HepG2 (cell line): Measurements from ENCODE around the gene MIX23. TPM values are rescaled to one million over a fixed set of nuclear protein-coding genes. Genes with fewer than 3 reads are reported as not detected.

Experiments
- ATAC-seq: fragments of 200-7000 bp; cut with Tn5 transposase; 3 replicates; pipeline ENCODE4 v1.9.1; 2020; ENCODE audit warnings: mild to moderate bottlenecking, moderate library complexity
- BruUV-seq: library from RNA; stranded (reverse); fragments of 400-500 nt; replicated peaks from 2 replicates; lab custom pipeline; 2021; lab: Mats Ljungman, UMichigan
- CTCF ChIA-PET: fragments of 300-600 bp; formaldehyde crosslinking; extraction: SDS; loops from one replicate; lab custom pipeline; 2021; ENCODE audit warnings: low total read pairs, inconsistent platforms, low intra/inter-chr PET ratio; lab: Yijun Ruan, JAX
- POLR2A ChIA-PET: fragments of 350-600 bp; sonication (Branson Sonifier 250); formaldehyde crosslinking; loops from one replicate; lab custom pipeline; 2020; ENCODE audit warnings: antibody characterized with exemption, inconsistent platforms; lab: Yijun Ruan, JAX
- DNase-seq: peaks from one replicate; pipeline ENCODE4 v3.0.0-alpha.2; 2015; ENCODE audit warnings: low spot score
- FAIRE-seq: peaks from 3 replicates; lab custom pipeline; 2011; peaks lifted over from hg19 to GRCh38; lab: Jason Lieb, UNC
- H2AFZ ChIP-seq: one replicate; pipeline ENCODE4 v1.6.1; 2011; ENCODE audit warnings: low read length, inconsistent platforms
- H3K27ac ChIP-seq: fragments of 300-600 bp; 3 replicates; pipeline ENCODE4 v1.8.0; 2011; ENCODE audit warnings: mixed run types, mild to moderate bottlenecking, mixed read lengths, low read length, inconsistent platforms; ENCODE audit not compliant: insufficient read depth; ENCODE audit errors: extremely low read length
- H3K27me3 ChIP-seq, 2 experiments: fragments of 200-600 bp in 1 of 2; 2 replicates in 1 of 2; 3 replicates in 1 of 2; pipeline versions ENCODE4 v1.6.0 to v1.8.0; 2011; ENCODE audit warnings: low read length in 2 of 2, mild to moderate bottlenecking in 2 of 2, moderate library complexity in 2 of 2, inconsistent platforms in 1 of 2; ENCODE audit not compliant: insufficient read depth in 2 of 2, control insufficient read depth in 1 of 2
- H3K36me3 ChIP-seq, 2 experiments: fragments of 200-600 bp in 1 of 2; replicated peaks in 1 of 2; 2 replicates in 1 of 2; 3 replicates in 1 of 2; pipeline versions ENCODE4 v1.5.1 to v1.8.0; 2011; ENCODE audit warnings: low read length in 2 of 2, inconsistent platforms in 1 of 2; ENCODE audit not compliant: insufficient read depth in 2 of 2, control insufficient read depth in 1 of 2
- H3K4me1 ChIP-seq: 2 replicates; pipeline ENCODE4 v1.5.1; 2012; ENCODE audit warnings: low read length, inconsistent platforms; ENCODE audit not compliant: insufficient read depth
- H3K4me2 ChIP-seq: 2 replicates; pipeline ENCODE4 v1.6.0; 2011; ENCODE audit warnings: low read depth, low read length, inconsistent platforms
- H3K4me3 ChIP-seq, 3 experiments: fragments of 200-600 bp in 1 of 3; sonication (generic), shearing (Covaris generic) in 1 of 3; replicated peaks in 1 of 3; 2 replicates each; pipeline ENCODE4 v1.5.1; 2011 to 2016; ENCODE audit warnings: low read length in 3 of 3, inconsistent platforms in 2 of 3, low read depth in 2 of 3, mild to moderate bottlenecking in 2 of 3, control low read depth in 1 of 3, mixed read lengths in 1 of 3; ENCODE audit not compliant: insufficient read depth in 1 of 3
- H3K79me2 ChIP-seq: one replicate; pipeline ENCODE4 v1.6.1; 2011; ENCODE audit warnings: low read length, inconsistent platforms; ENCODE audit not compliant: insufficient read depth
- H3K9ac ChIP-seq: 2 replicates; pipeline ENCODE4 v1.6.0; 2011; ENCODE audit warnings: mild to moderate bottlenecking, low read depth, low read length, inconsistent platforms; ENCODE audit not compliant: insufficient read depth
- H3K9me3 ChIP-seq: 2 replicates; pipeline ENCODE4 v1.5.1; 2012; ENCODE audit warnings: mild to moderate bottlenecking, low read length
- H4K20me1 ChIP-seq: 2 replicates; pipeline ENCODE4 v1.6.0; 2011; ENCODE audit warnings: inconsistent platforms, mild to moderate bottlenecking, low read length, moderate library complexity; ENCODE audit not compliant: insufficient read depth
- AHR ChIP-seq: IDR thresholded peaks from 2 replicates; pipeline ENCODE4 v1.6.1; 2018; ENCODE audit warnings: missing genetic modification reagents, missing compliant biosample characterization
- CCAR2 ChIP-seq: fragments of 200-400 bp; formaldehyde crosslinking; optimal IDR thresholded peaks from 2 replicates; pipeline ENCODE3; 2018; ENCODE audit warnings: low read depth, mild to moderate bottlenecking, low read length, moderate library complexity
- FIP1L1 ChIP-seq: fragments of 200-400 bp; formaldehyde crosslinking; IDR thresholded peaks from 2 replicates; pipeline ENCODE4 v1.6.1; 2018; ENCODE audit warnings: low read depth, mild to moderate bottlenecking, low read length, moderate library complexity, borderline replicate concordance; ENCODE audit not compliant: insufficient read depth
- FOSL2 ChIP-seq: sonication (generic); formaldehyde crosslinking; IDR thresholded peaks from 2 replicates; pipeline ENCODE4 v1.4.0; 2020; ENCODE audit warnings: missing genetic modification reagents
- MTA3 ChIP-seq: sonication (generic); formaldehyde crosslinking; IDR thresholded peaks from 2 replicates; pipeline ENCODE4 v1.4.0; 2020; ENCODE audit warnings: missing genetic modification reagents
- NAIF1 ChIP-seq: sonication (generic); formaldehyde crosslinking; IDR thresholded peaks from 2 replicates; pipeline ENCODE4 v1.5.0; 2020; ENCODE audit warnings: mild to moderate bottlenecking, missing genetic modification reagents, borderline replicate concordance
- NR2F2 ChIP-seq: IDR thresholded peaks from 2 replicates; pipeline ENCODE4 v1.6.1; 2012; ENCODE audit warnings: low read depth, inconsistent platforms, borderline replicate concordance
- NRL ChIP-seq: sonication (generic); formaldehyde crosslinking; IDR thresholded peaks from 2 replicates; pipeline ENCODE4 v1.5.0; 2020; ENCODE audit warnings: missing genetic modification reagents, mild to moderate bottlenecking, moderate library complexity, borderline replicate concordance
- TARDBP ChIP-seq: sonication (generic); formaldehyde crosslinking; IDR thresholded peaks from 2 replicates; pipeline ENCODE4 v1.8.0; 2022; ENCODE audit warnings: mild to moderate bottlenecking, missing genetic modification reagents
- TRIM24 ChIP-seq: sonication (generic); formaldehyde crosslinking; IDR thresholded peaks from 2 replicates; pipeline ENCODE4 v1.8.0; 2022; ENCODE audit warnings: mild to moderate bottlenecking, missing genetic modification reagents
- ZNF256 ChIP-seq: sonication (generic); formaldehyde crosslinking; conservative IDR thresholded peaks from 2 replicates; pipeline ENCODE4 v1.4.0; 2020; ENCODE audit warnings: missing genetic modification reagents
- ZNF275 ChIP-seq: sonication (generic); formaldehyde crosslinking; IDR thresholded peaks from 2 replicates; pipeline ENCODE4 v1.8.0; 2022; ENCODE audit warnings: missing genetic modification reagents, mild to moderate bottlenecking, inconsistent platforms, borderline replicate concordance
- ZNF33B ChIP-seq: sonication (generic); formaldehyde crosslinking; IDR thresholded peaks from 2 replicates; pipeline ENCODE4 v1.5.1; 2020; ENCODE audit warnings: mild to moderate bottlenecking, missing genetic modification reagents
- ZNF770 ChIP-seq: sonication (generic); formaldehyde crosslinking; IDR thresholded peaks from 2 replicates; pipeline ENCODE4 v1.5.0; 2020; ENCODE audit warnings: mild to moderate bottlenecking, missing genetic modification reagents
- WGBS: methylation state at CpG from one replicate; pipeline ENCODE4 v1.1.6; 2017; ENCODE audit warnings: low lambda C conversion rate; 5-methylcytosine and 5-hydroxymethylcytosine counted together
- in situ Hi-C: cut with HindIII; loops from 2 replicates; pipeline ENCODE4 v1.10.0; 2017; ENCODE audit warnings: low pct_unique_long_range_greater_than_20kb; ENCODE audit not compliant: extremely low pct_ligation_motif_present
- intact Hi-C: fragments of 100-400 bp; cut with micrococcal nuclease; formaldehyde crosslinking; loops from one replicate; pipeline ENCODE4 v1.10.0; 2022; ENCODE audit not compliant: unreplicated experiment
- polyA plus RNA-seq, 8 experiments: library from polyadenylated mRNA; depleted of rRNA in 3 of 8; stranded (reverse) in 7 of 8; unstranded in 1 of 8; fragments of >200 nt; fragmentation: Illumina TruSeq in 4 of 8; extraction: Trizol in 4 of 8; gene quantifications; 2 replicates each; pipeline versions ENCODE4 v1.2.1 to v1.2.3, GENCODE V29; 2011 to 2016; ENCODE audit warnings: low read depth in 4 of 8, missing spikeins in 1 of 8, mixed read lengths in 1 of 8; ENCODE audit not compliant: insufficient read depth in 1 of 8
- total RNA-seq, 5 experiments: library from RNA; depleted of rRNA; stranded (reverse); fragments of >200 nt; fragmentation: Illumina TruSeq; extraction: Trizol; gene quantifications; 2 replicates each; pipeline ENCODE4 v1.2.3, GENCODE V29; 2016; ENCODE audit warnings: low read depth in 1 of 5
- TF ChIP-seq, protein P1 (sequence below): sonication (generic); formaldehyde crosslinking; IDR thresholded peaks from 2 replicates; pipeline ENCODE4 v1.8.1; 2023; ENCODE audit warnings: missing genetic modification reagents, mild to moderate bottlenecking, borderline replicate concordance
- TF ChIP-seq, protein P2 (sequence below): IDR thresholded peaks from 2 replicates; pipeline ENCODE4 v1.4.0; 2020; ENCODE audit warnings: mild to moderate bottlenecking, missing genetic modification reagents
- TF ChIP-seq, protein P3 (sequence below): sonication (generic); formaldehyde crosslinking; IDR thresholded peaks from 2 replicates; pipeline ENCODE4 v1.4.0; 2020; ENCODE audit warnings: mild to moderate bottlenecking, missing genetic modification reagents

The MIX23 gene
- total and polyA plus RNA-seq, 2 of the 13 experiments (the other 11 are each of a cell fraction or from before 2014, with no cell fraction given), result 20.0 to 152 TPM

GRCh38 chr3:122403489-122403888 lies 20.5 kb upstream of the MIX23 start:
- Histone ChIP-seq H4K20me1 (peaks cover 4% of the 10 kb centered on the region), H3K4me1 (no peaks in the 10 kb centered on the region), H2AFZ (no peak overlapping the region), H3K4me3 (no peak overlapping the region), H3K9me3 (no peaks in the 10 kb centered on the region), H3K27me3 (no peaks in the 10 kb centered on the region), H3K79me2 (peaks cover 28% of the 10 kb centered on the region), H3K4me2 (no peak overlapping the region), H3K27ac (no peak overlapping the region), H3K36me3 (peaks cover 16 to 65% of the 10 kb centered on the region in 2 experiments), H3K9ac (no peak overlapping the region)
- ATAC-seq, result no peak
- 97% methylated on average over 6 of the region's 6 CpGs for WGBS
- no peak for FAIRE-seq
- in situ Hi-C loops (no loop called here), intact Hi-C loops (no loop called here)
- CTCF ChIA-PET, result no interaction called here
- no peak for DNase-seq
- POLR2A ChIA-PET, result no interaction called here
- no TSS peak for BruUV-seq
- TF ChIP-seq CCAR2 (no peak), AHR (CRISPR knock-in tag) (no peak), NAIF1 (CRISPR knock-in tag) (no peak), FOSL2 (CRISPR knock-in tag) (no peak), FIP1L1 (no peak), MTA3 (no peak), ZNF770 (no peak), NRL (CRISPR knock-in tag) (no peak), TRIM24 (CRISPR knock-in tag) (no peak), ZNF33B (CRISPR knock-in tag) (no peak), ZNF275 (CRISPR knock-in tag) (no peak), TARDBP (CRISPR knock-in tag) (no peak), ZNF256 (CRISPR knock-in tag) (no peak), NR2F2 (no peak)
- TF ChIP-seq, protein P1, sequence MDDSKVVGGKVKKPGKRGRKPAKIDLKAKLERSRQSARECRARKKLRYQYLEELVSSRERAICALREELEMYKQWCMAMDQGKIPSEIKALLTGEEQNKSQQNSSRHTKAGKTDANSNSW (CRISPR knock-in tag), result no peak
- TF ChIP-seq, protein P2, sequence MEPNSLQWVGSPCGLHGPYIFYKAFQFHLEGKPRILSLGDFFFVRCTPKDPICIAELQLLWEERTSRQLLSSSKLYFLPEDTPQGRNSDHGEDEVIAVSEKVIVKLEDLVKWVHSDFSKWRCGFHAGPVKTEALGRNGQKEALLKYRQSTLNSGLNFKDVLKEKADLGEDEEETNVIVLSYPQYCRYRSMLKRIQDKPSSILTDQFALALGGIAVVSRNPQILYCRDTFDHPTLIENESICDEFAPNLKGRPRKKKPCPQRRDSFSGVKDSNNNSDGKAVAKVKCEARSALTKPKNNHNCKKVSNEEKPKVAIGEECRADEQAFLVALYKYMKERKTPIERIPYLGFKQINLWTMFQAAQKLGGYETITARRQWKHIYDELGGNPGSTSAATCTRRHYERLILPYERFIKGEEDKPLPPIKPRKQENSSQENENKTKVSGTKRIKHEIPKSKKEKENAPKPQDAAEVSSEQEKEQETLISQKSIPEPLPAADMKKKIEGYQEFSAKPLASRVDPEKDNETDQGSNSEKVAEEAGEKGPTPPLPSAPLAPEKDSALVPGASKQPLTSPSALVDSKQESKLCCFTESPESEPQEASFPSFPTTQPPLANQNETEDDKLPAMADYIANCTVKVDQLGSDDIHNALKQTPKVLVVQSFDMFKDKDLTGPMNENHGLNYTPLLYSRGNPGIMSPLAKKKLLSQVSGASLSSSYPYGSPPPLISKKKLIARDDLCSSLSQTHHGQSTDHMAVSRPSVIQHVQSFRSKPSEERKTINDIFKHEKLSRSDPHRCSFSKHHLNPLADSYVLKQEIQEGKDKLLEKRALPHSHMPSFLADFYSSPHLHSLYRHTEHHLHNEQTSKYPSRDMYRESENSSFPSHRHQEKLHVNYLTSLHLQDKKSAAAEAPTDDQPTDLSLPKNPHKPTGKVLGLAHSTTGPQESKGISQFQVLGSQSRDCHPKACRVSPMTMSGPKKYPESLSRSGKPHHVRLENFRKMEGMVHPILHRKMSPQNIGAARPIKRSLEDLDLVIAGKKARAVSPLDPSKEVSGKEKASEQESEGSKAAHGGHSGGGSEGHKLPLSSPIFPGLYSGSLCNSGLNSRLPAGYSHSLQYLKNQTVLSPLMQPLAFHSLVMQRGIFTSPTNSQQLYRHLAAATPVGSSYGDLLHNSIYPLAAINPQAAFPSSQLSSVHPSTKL (CRISPR knock-in tag), result no peak
- TF ChIP-seq, protein P3, sequence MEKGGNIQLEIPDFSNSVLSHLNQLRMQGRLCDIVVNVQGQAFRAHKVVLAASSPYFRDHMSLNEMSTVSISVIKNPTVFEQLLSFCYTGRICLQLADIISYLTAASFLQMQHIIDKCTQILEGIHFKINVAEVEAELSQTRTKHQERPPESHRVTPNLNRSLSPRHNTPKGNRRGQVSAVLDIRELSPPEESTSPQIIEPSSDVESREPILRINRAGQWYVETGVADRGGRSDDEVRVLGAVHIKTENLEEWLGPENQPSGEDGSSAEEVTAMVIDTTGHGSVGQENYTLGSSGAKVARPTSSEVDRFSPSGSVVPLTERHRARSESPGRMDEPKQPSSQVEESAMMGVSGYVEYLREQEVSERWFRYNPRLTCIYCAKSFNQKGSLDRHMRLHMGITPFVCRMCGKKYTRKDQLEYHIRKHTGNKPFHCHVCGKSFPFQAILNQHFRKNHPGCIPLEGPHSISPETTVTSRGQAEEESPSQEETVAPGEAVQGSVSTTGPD (CRISPR knock-in tag), result no peak
